ENCODE data around the gene ISM1. TPM values are rescaled to one million over a fixed set of nuclear protein-coding genes. Genes with fewer than 3 reads are reported as not detected.

Gene ISM1
- total RNA-seq, 2 donors from 2014 or later = 20.4 to 25.1 TPM

GRCh38 chr20:13325796-13326340, 104.8 kb downstream of the ISM1 start:
- Histone ChIP-seq H3K4me1 (ENCODE audit: control insufficient read depth in 1 of 2, low read depth in 2 of 2) (no peaks in the 10 kb centered on the region), H3K27ac (no peak overlapping the region), H3K27me3 (replicated peaks; ENCODE audit: insufficient read depth) (no peaks in the 10 kb centered on the region), H3K9me3 (no peaks in the 10 kb centered on the region), H3K4me3 (no peak overlapping the region), H3K36me3 (no peaks in the 10 kb centered on the region)
- no peak for ATAC-seq (ENCODE audit: insufficient number of reproducible peaks, low FRiP score, low read depth)
- DNase-seq (ENCODE audit: low spot score) = no peak
- no peak for TF ChIP-seq CTCF (IDR thresholded peaks at IDR 0.05)

GRCh38 chr20:13331536-13331935, 110.5 kb downstream of the ISM1 start:
- Histone ChIP-seq H3K36me3 (no peaks in the 10 kb centered on the region), H3K27me3 (replicated peaks; ENCODE audit: insufficient read depth) (no peaks in the 10 kb centered on the region), H3K4me3 (no peak overlapping the region), H3K27ac (no peak overlapping the region), H3K9me3 (no peaks in the 10 kb centered on the region), H3K4me1 (ENCODE audit: control insufficient read depth in 1 of 2, low read depth in 2 of 2) (peaks cover 8 to 11% of the 10 kb centered on the region in 2 donors)
- TF ChIP-seq CTCF (IDR thresholded peaks at IDR 0.05) = no peak
- ATAC-seq (ENCODE audit: insufficient number of reproducible peaks, low FRiP score, low read depth) (no peak), DNase-seq (ENCODE audit: low spot score) (no peak)

- DNase-seq (ENCODE audit: low spot score) (no peak), ATAC-seq (ENCODE audit: insufficient number of reproducible peaks, low FRiP score, low read depth) (no peak)
- TF ChIP-seq CTCF (IDR thresholded peaks at IDR 0.05) = no peak
- peaks cover 8 to 11% of the 10 kb centered on the region in 2 donors for H3K4me1 ChIP-seq (ENCODE audit: control insufficient read depth in 1 of 2, low read depth in 2 of 2)
- H3K4me3 ChIP-seq = no peak overlapping the region
- no peaks in the 10 kb centered on the region for H3K27me3 ChIP-seq (replicated peaks; ENCODE audit: insufficient read depth)
- H3K36me3 ChIP-seq = no peaks in the 10 kb centered on the region
- no peak overlapping the region for H3K27ac ChIP-seq
- no peaks in the 10 kb centered on the region for H3K9me3 ChIP-seq
These were observed 112.0 kb downstream of the ISM1 start for GRCh38 chr20:13333036-13333435.

- Histone ChIP-seq H3K4me3 (no peak overlapping the region), H3K27ac (no peak overlapping the region), H3K4me1 (ENCODE audit: control insufficient read depth in 1 of 2, low read depth in 2 of 2) (peaks cover 8 to 11% of the 10 kb centered on the region in 2 donors), H3K9me3 (no peaks in the 10 kb centered on the region), H3K27me3 (replicated peaks; ENCODE audit: insufficient read depth) (no peaks in the 10 kb centered on the region), H3K36me3 (no peaks in the 10 kb centered on the region)
- no peak for ATAC-seq (ENCODE audit: insufficient number of reproducible peaks, low FRiP score, low read depth)
- no peak for DNase-seq (ENCODE audit: low spot score)
- no peak for TF ChIP-seq CTCF (IDR thresholded peaks at IDR 0.05)
These were observed 112.7 kb downstream of the ISM1 start for GRCh38 chr20:13333793-13334192.

GRCh38 chr20:13336308-13337089, 115.4 kb downstream of the ISM1 start:
- no peak for ATAC-seq (ENCODE audit: insufficient number of reproducible peaks, low FRiP score, low read depth)
- no peak overlapping the region for H3K4me3 ChIP-seq
- peaks cover 7 to 8% of the 10 kb centered on the region in 2 donors for H3K4me1 ChIP-seq (ENCODE audit: control insufficient read depth in 1 of 2, low read depth in 2 of 2)
- TF ChIP-seq CTCF (IDR thresholded peaks at IDR 0.05) = no peak
- no peak overlapping the region for H3K27ac ChIP-seq
- H3K27me3 ChIP-seq (replicated peaks; ENCODE audit: insufficient read depth) = no peaks in the 10 kb centered on the region
- no peaks in the 10 kb centered on the region for H3K36me3 ChIP-seq
- no peaks in the 10 kb centered on the region for H3K9me3 ChIP-seq
- DNase-seq (ENCODE audit: low spot score) = no peak
